ENCODE results near the gene PKHD1. TPM values are rescaled to one million over a fixed set of nuclear protein-coding genes. Genes with fewer than 3 reads are reported as not detected.

Gene PKHD1
- total RNA-seq, 1 donor from 2014 or later, result not detected

DNA sequence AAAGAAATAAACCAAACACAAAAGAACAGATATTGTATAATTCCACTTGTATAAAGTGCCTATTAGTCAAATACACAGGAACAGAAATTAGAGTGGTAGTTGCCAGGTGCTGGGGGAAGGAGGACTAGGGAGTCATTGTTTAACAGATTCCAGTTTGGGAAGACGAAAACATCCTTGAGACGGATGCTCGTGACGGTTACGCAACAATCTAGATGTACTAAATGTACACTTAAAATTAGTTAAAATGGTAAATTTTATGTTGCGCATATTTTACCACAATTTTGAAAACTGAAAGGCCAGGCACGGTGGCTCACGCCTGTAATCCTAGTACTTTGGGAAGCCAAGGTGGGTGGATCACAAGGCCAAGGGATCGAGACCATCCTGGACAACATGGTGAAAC lies 111.0 kb downstream of the PKHD1 start:
- H3K27ac ChIP-seq, result no peak overlapping the region
- H3K9me3 ChIP-seq, result no peaks in the 10 kb centered on the region
- intact Hi-C loops (cut with DNase I), result no loop called here
- H3K4me3 ChIP-seq, result no peak overlapping the region
- TF ChIP-seq, protein P1, sequence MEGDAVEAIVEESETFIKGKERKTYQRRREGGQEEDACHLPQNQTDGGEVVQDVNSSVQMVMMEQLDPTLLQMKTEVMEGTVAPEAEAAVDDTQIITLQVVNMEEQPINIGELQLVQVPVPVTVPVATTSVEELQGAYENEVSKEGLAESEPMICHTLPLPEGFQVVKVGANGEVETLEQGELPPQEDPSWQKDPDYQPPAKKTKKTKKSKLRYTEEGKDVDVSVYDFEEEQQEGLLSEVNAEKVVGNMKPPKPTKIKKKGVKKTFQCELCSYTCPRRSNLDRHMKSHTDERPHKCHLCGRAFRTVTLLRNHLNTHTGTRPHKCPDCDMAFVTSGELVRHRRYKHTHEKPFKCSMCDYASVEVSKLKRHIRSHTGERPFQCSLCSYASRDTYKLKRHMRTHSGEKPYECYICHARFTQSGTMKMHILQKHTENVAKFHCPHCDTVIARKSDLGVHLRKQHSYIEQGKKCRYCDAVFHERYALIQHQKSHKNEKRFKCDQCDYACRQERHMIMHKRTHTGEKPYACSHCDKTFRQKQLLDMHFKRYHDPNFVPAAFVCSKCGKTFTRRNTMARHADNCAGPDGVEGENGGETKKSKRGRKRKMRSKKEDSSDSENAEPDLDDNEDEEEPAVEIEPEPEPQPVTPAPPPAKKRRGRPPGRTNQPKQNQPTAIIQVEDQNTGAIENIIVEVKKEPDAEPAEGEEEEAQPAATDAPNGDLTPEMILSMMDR (IDR thresholded peaks at IDR 0.05), result no peak
- no peaks in the 10 kb centered on the region for H3K4me1 ChIP-seq
- DNase-seq (ENCODE audit: low spot score in 2 of 2), result no peak
- no peaks in the 10 kb centered on the region for H3K36me3 ChIP-seq
- no peaks in the 10 kb centered on the region for H3K27me3 ChIP-seq

DNA sequence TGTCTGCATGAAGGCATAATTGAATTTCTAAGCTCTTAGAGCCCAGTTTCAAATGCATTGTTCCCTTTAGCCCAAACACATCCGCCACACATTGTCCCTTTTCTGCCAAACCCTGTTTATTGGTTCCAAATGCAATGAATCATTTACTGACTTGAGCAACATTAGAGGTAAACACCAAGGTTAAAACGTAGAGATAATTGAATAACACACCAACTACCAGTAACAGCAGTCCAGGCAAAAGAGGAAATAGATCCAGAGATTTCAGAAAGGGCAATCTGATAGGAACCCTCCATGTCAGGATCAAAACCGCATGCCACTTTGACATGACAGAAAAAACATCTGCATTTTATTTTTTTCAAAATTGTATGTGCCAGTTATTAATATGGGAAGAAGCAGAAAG lies 114.8 kb downstream of the PKHD1 start:
- no peak overlapping the region for H3K27ac ChIP-seq
- intact Hi-C loops (cut with DNase I), result no loop called here
- no peak for DNase-seq (ENCODE audit: low spot score in 2 of 2)
- H3K9me3 ChIP-seq, result no peaks in the 10 kb centered on the region
- H3K4me3 ChIP-seq, result no peak overlapping the region
- TF ChIP-seq, protein P1 (IDR thresholded peaks at IDR 0.05), result no peak
- H3K36me3 ChIP-seq, result no peaks in the 10 kb centered on the region
- no peaks in the 10 kb centered on the region for H3K4me1 ChIP-seq
- H3K27me3 ChIP-seq, result no peaks in the 10 kb centered on the region

DNA sequence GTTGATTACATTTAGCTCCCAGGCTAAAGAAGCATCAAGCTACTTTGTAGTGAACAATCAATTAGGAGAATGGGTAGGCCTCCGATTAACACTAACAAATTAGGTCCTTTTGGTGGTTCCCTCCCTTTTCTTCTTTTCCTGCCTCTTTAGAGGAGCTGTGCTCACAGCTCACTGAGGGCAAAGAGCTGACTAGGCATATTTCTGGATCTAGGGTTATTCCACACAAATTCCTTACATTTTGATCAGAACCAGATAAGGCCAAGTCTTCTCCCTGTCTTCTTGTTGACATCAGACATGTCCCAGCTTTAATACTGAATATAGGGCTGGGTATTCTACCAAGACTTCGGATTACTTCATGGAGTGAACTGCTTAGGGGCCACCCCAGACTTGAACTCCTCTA lies 119.1 kb downstream of the PKHD1 start:
- no peaks in the 10 kb centered on the region for H3K4me1 ChIP-seq
- H3K27ac ChIP-seq, result no peak overlapping the region
- no peak overlapping the region for H3K4me3 ChIP-seq
- no peaks in the 10 kb centered on the region for H3K36me3 ChIP-seq
- no peaks in the 10 kb centered on the region for H3K27me3 ChIP-seq
- intact Hi-C loops (cut with DNase I), result no loop called here
- no peak for DNase-seq (ENCODE audit: low spot score in 2 of 2)
- no peaks in the 10 kb centered on the region for H3K9me3 ChIP-seq
- TF ChIP-seq, protein P1 (IDR thresholded peaks at IDR 0.05), result no peak

GRCh38 chr6:51965222-51965801 lies 122.1 kb downstream of the PKHD1 start:
- TF ChIP-seq, protein P1 (IDR thresholded peaks at IDR 0.05), result no peak
- no peak for DNase-seq (ENCODE audit: low spot score in 2 of 2)
- H3K36me3 ChIP-seq, result no peaks in the 10 kb centered on the region
- H3K4me3 ChIP-seq, result no peak overlapping the region
- no peaks in the 10 kb centered on the region for H3K27me3 ChIP-seq
- no peaks in the 10 kb centered on the region for H3K9me3 ChIP-seq
- H3K27ac ChIP-seq, result no peak overlapping the region
- intact Hi-C loops (cut with DNase I), result no loop called here
- H3K4me1 ChIP-seq, result no peaks in the 10 kb centered on the region

DNA sequence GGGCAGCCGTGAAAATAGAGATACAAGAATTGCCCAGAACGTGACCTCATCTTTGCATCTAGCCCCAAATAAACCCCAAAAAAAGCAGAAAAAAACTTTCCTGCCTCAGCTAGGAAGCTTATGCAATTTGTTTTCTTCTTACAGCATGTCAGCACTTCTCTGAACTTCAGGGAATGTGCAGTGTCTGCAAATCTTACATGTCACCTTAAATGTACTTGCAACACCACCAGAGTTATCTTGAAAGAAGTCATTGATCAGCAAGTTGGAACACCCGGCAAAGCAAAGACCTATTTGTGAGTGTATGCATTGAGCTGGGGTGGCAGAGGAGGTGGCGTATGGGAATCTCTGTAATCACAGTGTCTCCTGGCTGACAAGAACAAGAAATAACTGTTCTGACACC lies 123.4 kb downstream of the PKHD1 start:
- H3K4me1 ChIP-seq, result no peaks in the 10 kb centered on the region

More for the DNA sequence above, 123.4 kb downstream of the PKHD1 start:
- H3K9me3 ChIP-seq, result no peaks in the 10 kb centered on the region
- H3K36me3 ChIP-seq, result no peaks in the 10 kb centered on the region
- H3K27me3 ChIP-seq, result no peaks in the 10 kb centered on the region
- no peak overlapping the region for H3K4me3 ChIP-seq
- no peak overlapping the region for H3K27ac ChIP-seq
- intact Hi-C loops (cut with DNase I), result no loop called here
- TF ChIP-seq, protein P1 (IDR thresholded peaks at IDR 0.05), result no peak
- DNase-seq (ENCODE audit: low spot score in 2 of 2), result no peak
